HG03457 (cell line): Measurements from ENCODE around the gene RBL1.
A peak's percentile ranks its signal among the peaks of the same experiment; 100 is the strongest.

Experiments used
- ATAC-seq: cut with Tn5 transposase; IDR thresholded peaks from one replicate; pipeline ENCODE4 v1.9.1; 2021; ENCODE audit warnings: moderate number of reproducible peaks; ENCODE audit not compliant: unreplicated experiment

RBL1 gene

DNA sequence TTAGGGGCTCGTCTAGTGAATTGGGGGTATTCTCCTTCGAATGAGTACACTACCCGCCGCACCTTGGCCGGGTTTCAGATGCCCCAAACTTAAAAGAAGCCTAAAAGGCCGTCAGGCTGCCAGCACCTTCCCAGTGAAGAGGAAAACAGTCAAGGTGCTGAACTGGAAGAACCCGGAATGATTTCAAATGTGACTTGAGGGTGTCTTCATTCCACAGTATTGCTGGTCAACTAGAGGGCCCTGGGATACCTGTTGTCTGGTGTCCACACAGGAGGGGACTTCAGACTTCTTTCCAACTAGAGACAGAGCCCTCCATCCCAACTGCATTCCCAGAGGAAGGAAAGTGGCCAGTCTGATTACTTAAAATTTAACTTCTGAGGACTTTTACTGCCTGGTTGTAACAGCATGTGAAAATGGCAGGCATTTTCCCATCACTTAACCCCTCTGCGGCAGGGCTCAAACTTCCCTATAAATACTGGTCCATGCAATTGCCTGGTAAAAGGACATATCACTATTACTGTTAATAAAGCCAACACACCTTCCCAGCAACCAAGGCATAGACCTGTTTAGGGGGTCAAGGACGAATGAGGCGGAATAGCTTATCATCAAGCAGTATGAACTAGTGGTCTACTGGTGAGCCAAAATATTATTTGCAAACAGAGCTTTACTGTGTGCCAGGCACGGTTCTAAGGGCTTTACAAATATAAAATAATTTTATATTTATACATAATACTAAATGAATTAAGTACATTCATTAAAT, 143.6 kb downstream of the RBL1 start:
- ATAC-seq, result no peak

DNA sequence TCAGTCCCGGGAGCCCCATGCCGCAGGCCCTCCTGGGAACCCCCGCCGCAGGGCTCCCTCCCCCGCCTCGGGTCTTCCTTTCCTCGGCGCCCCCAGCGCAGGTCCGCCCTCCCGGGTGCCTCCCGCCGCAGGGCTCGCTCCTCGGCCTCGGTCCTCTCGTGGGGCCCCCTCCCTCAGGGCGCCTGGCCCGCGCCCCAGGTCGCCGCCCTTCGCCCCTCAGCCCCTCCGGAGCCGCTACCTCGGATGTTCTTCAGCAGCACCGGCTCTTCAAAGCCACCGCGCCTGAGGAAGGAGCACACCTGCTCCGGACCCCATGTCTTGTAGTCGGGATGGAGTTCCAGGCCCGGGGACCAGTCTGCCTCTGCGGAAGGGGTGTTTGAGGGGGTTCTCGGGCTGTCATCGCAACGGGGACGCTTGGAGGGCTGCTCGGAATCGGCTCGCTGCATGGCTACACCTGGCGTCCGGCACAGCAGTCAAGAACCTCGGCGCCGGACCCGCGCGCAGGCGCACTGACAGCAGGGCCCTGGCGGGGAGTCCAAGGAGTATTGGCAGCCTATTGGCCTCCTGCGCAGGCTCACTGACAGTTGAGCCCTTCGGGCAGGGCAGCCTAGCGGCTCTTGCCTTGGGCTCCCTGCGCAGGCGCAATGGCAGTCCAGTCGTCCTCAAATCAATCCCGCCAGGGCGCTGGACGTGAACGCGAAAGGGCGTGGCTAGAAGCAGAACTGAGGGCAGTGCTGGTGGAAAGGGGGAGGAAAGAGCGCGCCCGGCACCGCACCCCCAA, 144.4 kb downstream of the RBL1 start, which contains the start of gene SAMHD1:
TSS of gene SAMHD1 (minus strand) at position 511 of the 781 bp plus-strand sequence. CDS start at position 446, 65 bp downstream.
- ATAC-seq, result peak; percentile 73

DNA sequence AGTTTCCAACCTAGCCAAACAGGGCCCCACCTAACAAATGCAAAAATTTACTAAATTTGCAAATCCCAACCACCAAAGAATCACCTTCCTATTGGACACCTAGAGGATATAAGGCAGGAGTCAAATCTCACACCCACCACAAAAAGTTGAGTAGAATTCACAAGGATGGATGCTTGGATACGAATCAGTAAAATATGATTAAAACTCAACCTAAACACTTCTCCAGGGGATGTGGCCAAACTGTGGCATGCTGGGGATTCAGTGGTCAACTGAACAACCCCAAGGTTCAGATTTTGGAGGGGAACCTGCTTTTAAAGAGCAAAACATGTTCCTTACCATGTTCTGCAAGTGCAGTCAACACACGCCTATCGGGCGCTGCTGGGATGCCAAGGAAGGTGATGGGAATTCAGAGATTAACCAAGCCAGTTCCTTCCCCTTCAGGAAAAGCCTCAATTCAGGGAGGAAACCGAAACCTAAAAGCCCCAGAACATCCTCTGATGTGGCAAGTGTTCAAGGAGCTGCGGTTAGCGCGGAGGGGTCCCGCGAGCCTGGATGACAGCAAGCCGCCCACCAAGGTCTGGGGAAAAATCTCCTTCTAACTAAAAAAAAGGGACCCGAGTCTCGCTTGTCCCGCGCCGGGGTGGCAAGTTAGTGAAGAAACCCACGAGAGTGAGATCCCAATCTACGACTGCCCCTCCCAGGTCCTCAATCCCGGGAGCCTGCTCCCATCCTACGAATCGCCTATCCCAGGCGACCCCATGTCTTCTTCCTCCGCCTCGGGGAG, 145.2 kb downstream of the RBL1 start:
- no peak for ATAC-seq
